Fibroblast of the conjunctiva (primary cell): Measurements from ENCODE around the gene OR52E1.
"Not testable (repeated sequence)": the region's sequence is repeated elsewhere in the genome, so short reads cannot be mapped to it uniquely, and the experiment has no call there.

Experiments
- DNase-seq: peaks from one replicate; pipeline ENCODE4 v3.0.0-alpha.2; 2010; ENCODE audit warnings: low read depth

The OR52E1 gene

GRCh38 chr11:5069272-5069671 is at the start of gene OR52E1:
Gene OR52E1 (plus strand): TSS chr11:5069572.
- DNase-seq, result no peak

GRCh38 chr11:5021996-5022395 is 47.4 kb upstream of the OR52E1 start:
- no peak for DNase-seq

- DNase-seq, result no peak
Observed at GRCh38 chr11:5036669-5037068, 32.7 kb upstream of the OR52E1 start.

- DNase-seq, result no peak
Observed at GRCh38 chr11:5037926-5038325, 31.4 kb upstream of the OR52E1 start.

- no peak for DNase-seq
Observed at GRCh38 chr11:5038341-5038740, 31.0 kb upstream of the OR52E1 start.

GRCh38 chr11:5040876-5041275 is 28.5 kb upstream of the OR52E1 start:
- no peak for DNase-seq

GRCh38 chr11:5042091-5042490 is 27.3 kb upstream of the OR52E1 start:
- no peak for DNase-seq

- DNase-seq, result no peak
Observed at GRCh38 chr11:5043380-5043779, 26.0 kb upstream of the OR52E1 start.

GRCh38 chr11:5046226-5046625 is 23.1 kb upstream of the OR52E1 start, which contains the start of gene OR52J3:
Gene OR52J3 (plus strand): TSS chr11:5046526. CDS start chr11:5046526, 0 bp downstream.
- no peak for DNase-seq

GRCh38 chr11:5046754-5047330 is 22.5 kb upstream of the OR52E1 start:
- DNase-seq, result no peak

- DNase-seq, result not testable (repeated sequence)
Observed at GRCh38 chr11:5058679-5059078, 10.7 kb upstream of the OR52E1 start.

- DNase-seq, result no peak
Observed at GRCh38 chr11:5059391-5059790, 10.0 kb upstream of the OR52E1 start, which contains the start of gene OR52E2. Gene OR52E2 (minus strand): TSS chr11:5059627. CDS start chr11:5059627, 0 bp downstream.

- DNase-seq, result no peak
Observed at GRCh38 chr11:5065027-5065426, 4.3 kb upstream of the OR52E1 start.

- DNase-seq, result no peak
Observed at GRCh38 chr11:5071799-5072198, 2.4 kb downstream of the OR52E1 start.

- no peak for DNase-seq
Observed at GRCh38 chr11:5081405-5081804, 12.0 kb downstream of the OR52E1 start.

GRCh38 chr11:5083602-5084001 is 14.2 kb downstream of the OR52E1 start:
- DNase-seq, result no peak

GRCh38 chr11:5088556-5088955 is 19.2 kb downstream of the OR52E1 start:
- DNase-seq, result no peak

- no peak for DNase-seq
Observed at GRCh38 chr11:5090668-5091067, 21.3 kb downstream of the OR52E1 start.

GRCh38 chr11:5092821-5093585 is 23.6 kb downstream of the OR52E1 start:
- no peak for DNase-seq

- DNase-seq, result no peak
Observed at GRCh38 chr11:5096011-5096410, 26.6 kb downstream of the OR52E1 start.

- DNase-seq, result no peak
Observed at GRCh38 chr11:5102246-5102645, 32.9 kb downstream of the OR52E1 start.

GRCh38 chr11:5103066-5103465 is 33.7 kb downstream of the OR52E1 start:
- DNase-seq, result no peak

- DNase-seq, result no peak
Observed at GRCh38 chr11:5107285-5107684, 37.9 kb downstream of the OR52E1 start.

GRCh38 chr11:5115339-5115738 is 46.0 kb downstream of the OR52E1 start:
- no peak for DNase-seq
